Loucy (cell line): Measurements from ENCODE around the gene TAF4.
"Not testable (repeated sequence)": the region's sequence is repeated elsewhere in the genome, so short reads cannot be mapped to it uniquely, and the experiment has no call there.

Experiments used
- H2AFZ ChIP-seq: fragments of 200-600 bp; sonication (generic); 2 replicates; pipeline ENCODE4 v1.6.0; 2016; ENCODE audit warnings: antibody characterized with exemption, mild to moderate bottlenecking, low read length, moderate library complexity
- H3F3A ChIP-seq: fragments of 200-600 bp; 2 replicates; pipeline ENCODE4 v1.6.0; 2016; ENCODE audit warnings: antibody characterized with exemption, low read depth, mild to moderate bottlenecking
- H3K27me3 ChIP-seq: fragments of 200-600 bp; sonication (generic); 2 replicates; pipeline ENCODE4 v1.6.1; 2014; ENCODE audit warnings: low read length, mild to moderate bottlenecking; ENCODE audit not compliant: insufficient read depth, poor library complexity, severe bottlenecking
- H3K36me3 ChIP-seq: fragments of 200-600 bp; sonication (generic); 2 replicates; pipeline ENCODE4 v1.6.1; 2016; ENCODE audit warnings: low read length; ENCODE audit not compliant: insufficient read depth
- H3K4me1 ChIP-seq: fragments of 200-600 bp; sonication (generic); 2 replicates; pipeline ENCODE4 v1.5.1; 2014; ENCODE audit warnings: low read length, mild to moderate bottlenecking; ENCODE audit not compliant: insufficient read depth, poor library complexity, severe bottlenecking
- H3K4me2 ChIP-seq: fragments of 200-600 bp; sonication (generic); 2 replicates; pipeline ENCODE4 v1.6.0; 2014; ENCODE audit warnings: antibody characterized with exemption, low read length, low read depth, mild to moderate bottlenecking; ENCODE audit not compliant: poor library complexity, severe bottlenecking
- H3K4me3 ChIP-seq: fragments of 200-600 bp; sonication (generic); 2 replicates; pipeline ENCODE4 v1.5.1; 2014; ENCODE audit warnings: low read length, mild to moderate bottlenecking, mixed read lengths; ENCODE audit not compliant: poor library complexity, severe bottlenecking
- H3K79me2 ChIP-seq: fragments of 200-600 bp; sonication (generic); 2 replicates; pipeline ENCODE4 v1.6.1; 2014; ENCODE audit warnings: low read length; ENCODE audit not compliant: insufficient read depth
- H3K9ac ChIP-seq: fragments of 200-600 bp; sonication (generic); 2 replicates; pipeline ENCODE4 v1.6.0; 2014; ENCODE audit warnings: mild to moderate bottlenecking, low read depth, low read length, moderate library complexity; ENCODE audit not compliant: poor library complexity, severe bottlenecking
- H3K9me2 ChIP-seq: fragments of 200-600 bp; sonication (generic); replicated peaks from 2 replicates; pipeline ENCODE4 v1.6.1; 2016; ENCODE audit warnings: low read depth, low read length, mixed read lengths
- H3K9me3 ChIP-seq: fragments of 200-600 bp; sonication (generic); 2 replicates; pipeline ENCODE4 v1.6.1; 2014; ENCODE audit warnings: mild to moderate bottlenecking, antibody characterized with exemption, low read length, low read depth; ENCODE audit not compliant: insufficient read depth
- H4K20me1 ChIP-seq: fragments of 200-600 bp; sonication (generic); 2 replicates; pipeline ENCODE4 v1.6.0; 2014; ENCODE audit warnings: antibody characterized with exemption, low read length, mild to moderate bottlenecking; ENCODE audit not compliant: insufficient read depth, poor library complexity, severe bottlenecking
- EZH2phosphoT487 ChIP-seq: fragments of 200-600 bp; IDR thresholded peaks from 2 replicates; pipeline ENCODE4 v1.6.1; 2018; ENCODE audit warnings: antibody characterized with exemption, mild to moderate bottlenecking, moderate library complexity, borderline replicate concordance
- TF ChIP-seq, protein P1 (sequence below): fragments of 200-600 bp; sonication (generic); conservative IDR thresholded peaks from 2 replicates; pipeline ENCODE4 v1.5.1; 2014; ENCODE audit warnings: mild to moderate bottlenecking, antibody characterized with exemption, low read length

The TAF4 gene

DNA sequence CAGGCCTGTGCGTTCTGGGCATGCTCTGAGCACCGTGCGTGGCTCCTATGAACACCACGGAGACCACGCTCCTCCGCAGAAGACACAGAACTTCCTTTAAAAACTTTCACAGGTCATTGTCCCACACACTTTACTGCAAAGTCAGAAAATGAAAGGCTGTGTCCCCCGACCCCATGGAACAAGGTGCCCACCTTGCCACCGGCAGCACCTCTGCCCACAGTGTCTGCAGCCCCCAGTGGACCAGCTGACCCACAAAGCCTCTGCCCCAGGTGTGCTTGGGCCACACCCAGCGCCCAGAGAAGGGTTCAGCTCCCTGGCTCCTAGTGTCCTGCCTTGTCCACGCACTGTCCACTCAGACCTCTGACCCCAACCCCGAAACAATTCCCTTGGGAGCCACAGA is 8.7 kb downstream of the TAF4 start:
- Histone ChIP-seq H3K9ac (no peak overlapping the region), H3K9me2 (no peaks in the 10 kb centered on the region), H3K27me3 (no peaks in the 10 kb centered on the region), H3K4me2 (no peak overlapping the region), H3K4me3 (no peak overlapping the region), H2AFZ (no peak overlapping the region), H3K36me3 (peaks cover 8% of the 10 kb centered on the region; the same call in 1 of the 2 replicates), H3F3A (no peaks in the 10 kb centered on the region), H3K79me2 (peaks cover 89% of the 10 kb centered on the region), H3K4me1 (peaks cover 25% of the 10 kb centered on the region), H3K9me3 (no peaks in the 10 kb centered on the region), H4K20me1 (peaks cover 58% of the 10 kb centered on the region)
- no peak for TF ChIP-seq EZH2phosphoT487
- TF ChIP-seq, protein P1, sequence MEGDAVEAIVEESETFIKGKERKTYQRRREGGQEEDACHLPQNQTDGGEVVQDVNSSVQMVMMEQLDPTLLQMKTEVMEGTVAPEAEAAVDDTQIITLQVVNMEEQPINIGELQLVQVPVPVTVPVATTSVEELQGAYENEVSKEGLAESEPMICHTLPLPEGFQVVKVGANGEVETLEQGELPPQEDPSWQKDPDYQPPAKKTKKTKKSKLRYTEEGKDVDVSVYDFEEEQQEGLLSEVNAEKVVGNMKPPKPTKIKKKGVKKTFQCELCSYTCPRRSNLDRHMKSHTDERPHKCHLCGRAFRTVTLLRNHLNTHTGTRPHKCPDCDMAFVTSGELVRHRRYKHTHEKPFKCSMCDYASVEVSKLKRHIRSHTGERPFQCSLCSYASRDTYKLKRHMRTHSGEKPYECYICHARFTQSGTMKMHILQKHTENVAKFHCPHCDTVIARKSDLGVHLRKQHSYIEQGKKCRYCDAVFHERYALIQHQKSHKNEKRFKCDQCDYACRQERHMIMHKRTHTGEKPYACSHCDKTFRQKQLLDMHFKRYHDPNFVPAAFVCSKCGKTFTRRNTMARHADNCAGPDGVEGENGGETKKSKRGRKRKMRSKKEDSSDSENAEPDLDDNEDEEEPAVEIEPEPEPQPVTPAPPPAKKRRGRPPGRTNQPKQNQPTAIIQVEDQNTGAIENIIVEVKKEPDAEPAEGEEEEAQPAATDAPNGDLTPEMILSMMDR: no peak

DNA sequence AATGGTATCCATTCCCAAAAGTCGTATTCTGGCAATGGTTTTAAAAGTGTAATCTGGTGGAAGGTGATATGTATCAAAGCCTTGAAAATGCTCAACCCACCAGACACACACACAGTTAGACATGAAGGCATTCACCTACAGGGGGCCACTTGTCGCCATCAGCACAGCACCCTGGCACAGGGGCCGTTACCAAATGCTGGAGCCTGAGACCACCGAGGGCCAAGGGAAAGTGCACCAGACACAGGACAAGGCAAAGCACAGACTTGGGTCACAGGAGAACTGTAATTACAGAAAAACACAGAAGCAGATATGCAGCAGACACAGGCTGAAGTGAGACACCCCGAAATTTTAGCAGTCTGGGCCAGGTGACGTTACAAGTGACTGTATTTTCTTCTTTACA is 9.3 kb downstream of the TAF4 start:
- Histone ChIP-seq H3K79me2 (peaks cover 89% of the 10 kb centered on the region), H3K9ac (no peak overlapping the region), H3K9me3 (no peaks in the 10 kb centered on the region), H4K20me1 (peaks cover 57% of the 10 kb centered on the region), H3K27me3 (no peaks in the 10 kb centered on the region), H3K36me3 (peaks cover 8% of the 10 kb centered on the region; the same call in 1 of the 2 replicates), H3K4me3 (no peak overlapping the region), H3K9me2 (no peaks in the 10 kb centered on the region), H3K4me2 (no peak overlapping the region), H3K4me1 (peaks cover 19% of the 10 kb centered on the region), H3F3A (no peaks in the 10 kb centered on the region), H2AFZ (no peak overlapping the region)
- no peak for TF ChIP-seq EZH2phosphoT487
- TF ChIP-seq, protein P1: no peak

DNA sequence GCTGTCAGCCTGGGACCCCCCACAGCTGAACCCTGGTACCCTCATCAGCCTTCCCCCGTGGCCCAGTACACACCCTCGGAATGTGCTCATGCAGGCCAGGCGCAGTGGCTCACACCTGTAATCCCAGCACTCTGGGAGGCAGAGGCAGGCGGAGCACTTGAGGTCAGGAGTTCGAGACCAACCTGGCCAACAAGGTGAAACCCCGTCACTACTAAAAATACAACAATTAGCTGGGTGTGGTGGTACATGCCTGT is 9.9 kb downstream of the TAF4 start:
- H3K79me2 ChIP-seq: peaks cover 89% of the 10 kb centered on the region
- H3K36me3 ChIP-seq, H2AFZ ChIP-seq: not testable (repeated sequence)

DNA sequence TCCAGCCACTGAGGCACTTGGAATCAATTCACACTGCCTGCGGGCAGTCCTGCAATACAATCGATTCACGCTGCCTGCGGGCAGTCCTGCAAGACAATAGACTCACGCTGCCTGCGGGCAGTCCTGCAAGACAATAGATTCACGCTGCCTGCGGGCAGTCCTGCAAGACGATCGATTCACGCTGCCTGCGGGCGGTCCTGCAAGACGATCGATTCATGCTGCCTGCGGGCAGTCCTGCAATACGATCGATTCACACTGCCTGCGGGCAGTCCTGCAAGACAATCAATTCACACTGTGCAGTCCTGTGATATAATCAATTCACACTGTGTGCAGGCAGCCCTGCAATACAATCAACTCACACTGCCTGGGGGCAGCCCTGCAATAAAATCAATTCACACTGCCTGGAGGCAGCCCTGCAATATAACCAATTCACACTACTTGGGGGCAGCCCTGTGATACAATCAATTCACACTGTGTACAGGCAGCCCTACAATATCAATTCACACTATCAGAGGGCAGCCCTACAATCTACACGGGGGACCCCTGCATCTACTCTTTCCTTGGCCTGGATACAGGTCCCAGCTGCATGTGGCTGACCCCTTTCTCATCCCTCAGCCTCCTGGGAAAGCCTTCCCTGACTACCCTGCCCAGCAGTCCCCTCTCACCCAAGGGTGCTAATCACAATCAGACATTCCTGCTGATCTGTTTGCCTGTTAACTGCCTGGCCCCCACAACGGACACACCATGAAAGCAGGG is 10.4 kb downstream of the TAF4 start:
- Histone ChIP-seq H4K20me1 (peaks cover 57% of the 10 kb centered on the region), H3K9ac (no peak overlapping the region), H3K9me3 (no peaks in the 10 kb centered on the region), H3K4me3 (no peak overlapping the region), H3K9me2 (no peaks in the 10 kb centered on the region), H2AFZ (no peak overlapping the region), H3K79me2 (peaks cover 89% of the 10 kb centered on the region), H3K36me3 (peaks cover 8% of the 10 kb centered on the region; the same call in 1 of the 2 replicates), H3K4me2 (no peak overlapping the region), H3K4me1 (peaks cover 8% of the 10 kb centered on the region), H3F3A (no peaks in the 10 kb centered on the region), H3K27me3 (no peaks in the 10 kb centered on the region)
- no peak for TF ChIP-seq EZH2phosphoT487
- TF ChIP-seq, protein P1: no peak

More for the DNA sequence above, 9.9 kb downstream of the TAF4 start:
- H3K4me3 ChIP-seq, H3K27me3 ChIP-seq, H3K9me3 ChIP-seq, H3K9ac ChIP-seq, H3F3A ChIP-seq, H3K4me2 ChIP-seq, H3K9me2 ChIP-seq: not testable (repeated sequence)
- Histone ChIP-seq H3K4me1 (peaks cover 13% of the 10 kb centered on the region), H4K20me1 (peaks cover 57% of the 10 kb centered on the region)
